Neuronal stem cell (in vitro differentiated cells): ENCODE results near the gene HOXC10.

ENCODE experiments used
- DNase-seq: peaks from one replicate; pipeline ENCODE4 v3.0.0-alpha.2; 2013; ENCODE audit warnings: low spot score
- H2AFZ ChIP-seq: one replicate; pipeline ENCODE4 v1.6.1; 2013; ENCODE audit warnings: mild to moderate bottlenecking, low read length, inconsistent platforms
- H2AK5ac ChIP-seq: 2 replicates; pipeline ENCODE4 v1.6.1; 2013; ENCODE audit warnings: low read depth, mild to moderate bottlenecking, inconsistent platforms, low read length, moderate library complexity, mixed read lengths
- H2BK120ac ChIP-seq: 2 replicates; pipeline ENCODE4 v1.6.1; 2013; ENCODE audit warnings: low read depth, mild to moderate bottlenecking, inconsistent platforms, low read length, moderate library complexity, mixed read lengths
- H2BK12ac ChIP-seq: one replicate; pipeline ENCODE4 v1.6.1; 2013; ENCODE audit warnings: low read length, inconsistent platforms
- H2BK15ac ChIP-seq: 2 replicates; pipeline ENCODE4 v1.6.1; 2013; ENCODE audit warnings: mild to moderate bottlenecking, low read length, inconsistent platforms, mixed read lengths
- H2BK5ac ChIP-seq: one replicate; pipeline ENCODE4 v1.6.1; 2013; ENCODE audit warnings: inconsistent platforms, mild to moderate bottlenecking, low read length, moderate library complexity
- H3K14ac ChIP-seq: one replicate; pipeline ENCODE4 v1.6.1; 2013; ENCODE audit warnings: low read length, inconsistent platforms
- H3K18ac ChIP-seq: 2 replicates; pipeline ENCODE4 v1.6.1; 2013; ENCODE audit warnings: low read length, inconsistent platforms
- H3K23ac ChIP-seq: 2 replicates; pipeline ENCODE4 v1.6.1; 2013; ENCODE audit warnings: low read depth, mild to moderate bottlenecking, mixed read lengths, low read length, inconsistent platforms; ENCODE audit not compliant: poor library complexity
- H3K27ac ChIP-seq: replicated peaks from 3 replicates; pipeline ENCODE4 v1.5.1; 2013; ENCODE audit warnings: low read length, inconsistent platforms
- H3K27me3 ChIP-seq, 3 experiments: 2 replicates each; pipeline ENCODE4 v1.6.1; 2013; ENCODE audit warnings: low read length in 3 of 3, mild to moderate bottlenecking in 2 of 3, inconsistent platforms in 1 of 3, low read depth in 1 of 3, mixed read lengths in 1 of 3, moderate library complexity in 1 of 3; ENCODE audit not compliant: control insufficient read depth in 3 of 3, insufficient read depth in 3 of 3
- H3K36me3 ChIP-seq, 2 donors: replicated peaks in 1 of 2; 2 replicates each; pipeline ENCODE4 v1.6.1; 2013; ENCODE audit warnings: low read length in 2 of 2; ENCODE audit not compliant: control insufficient read depth in 2 of 2, insufficient read depth in 2 of 2
- H3K4ac ChIP-seq: 2 replicates; pipeline ENCODE4 v1.6.1; 2013; ENCODE audit warnings: inconsistent platforms, mild to moderate bottlenecking, low read length, moderate library complexity
- H3K4me1 ChIP-seq, 2 donors: 1 replicate in 1 of 2; 2 replicates in 1 of 2; pipeline ENCODE4 v1.6.1; 2013; ENCODE audit warnings: low read length in 2 of 2, low read depth in 1 of 2; ENCODE audit not compliant: control insufficient read depth in 2 of 2, insufficient read depth in 1 of 2
- H3K4me2 ChIP-seq: one replicate; pipeline ENCODE4 v1.6.1; 2013; ENCODE audit warnings: mild to moderate bottlenecking, low read length, inconsistent platforms; ENCODE audit not compliant: insufficient read depth, poor library complexity, severe bottlenecking
- H3K4me3 ChIP-seq, 2 donors: 2 replicates each; pipeline ENCODE4 v1.5.1; 2013; ENCODE audit warnings: low read length in 2 of 2, mild to moderate bottlenecking in 2 of 2, inconsistent platforms in 1 of 2, moderate library complexity in 1 of 2
- H3K79me1 ChIP-seq: one replicate; pipeline ENCODE4 v1.6.1; 2013; ENCODE audit warnings: low read depth, mild to moderate bottlenecking, inconsistent platforms, low read length, moderate library complexity
- H3K9ac ChIP-seq: one replicate; pipeline ENCODE4 v1.6.1; 2013; ENCODE audit warnings: mild to moderate bottlenecking, low read depth, low read length, inconsistent platforms; ENCODE audit not compliant: poor library complexity
- H3K9me3 ChIP-seq, 2 donors: replicated peaks in 1 of 2; 2 replicates each; pipeline versions ENCODE3 to v1.6.1; 2013; ENCODE audit warnings: low read length in 2 of 2, mild to moderate bottlenecking in 2 of 2, inconsistent platforms in 1 of 2, low read depth in 1 of 2, mixed read lengths in 1 of 2, moderate library complexity in 1 of 2; ENCODE audit not compliant: control insufficient read depth in 2 of 2, insufficient read depth in 1 of 2
- H4K8ac ChIP-seq: one replicate; pipeline ENCODE4 v1.6.1; 2013; ENCODE audit warnings: low read depth, mild to moderate bottlenecking, inconsistent platforms, low read length, moderate library complexity
- H4K91ac ChIP-seq: one replicate; pipeline ENCODE4 v1.6.1; 2013; ENCODE audit warnings: low read length, low read depth, mild to moderate bottlenecking, inconsistent platforms; ENCODE audit not compliant: poor library complexity
- WGBS, 2 donors: extraction: QIAGEN DNeasy Blood & Tissue Kit; methylation state at CpG; one replicate each; pipeline ENCODE4 v1.1.7; 2013; ENCODE audit warnings: missing lambda C conversion rate in 2 of 2, mixed read lengths in 1 of 2; ENCODE audit not compliant: insufficient read length in 2 of 2, insufficient replicate concordance in 1 of 2; ENCODE audit errors: extremely low coverage in 2 of 2; 5-methylcytosine and 5-hydroxymethylcytosine counted together

HOXC10 gene

DNA sequence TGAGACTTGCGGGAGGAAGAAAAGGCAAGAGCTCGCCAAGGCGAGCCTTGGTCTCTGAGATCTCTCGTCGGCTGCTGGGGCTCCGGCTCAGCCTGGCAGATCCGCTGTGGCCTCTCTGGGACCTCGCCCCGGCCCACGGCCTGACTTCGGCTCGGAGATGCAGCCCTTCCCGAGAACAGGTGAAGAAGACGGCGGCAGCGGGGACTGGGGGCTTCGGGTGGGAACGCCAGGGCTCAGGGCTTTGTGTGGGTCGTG is 9.0 kb downstream of the HOXC10 start:
- Histone ChIP-seq H3K4ac (no peak overlapping the region), H3K9me3 (peaks cover 0 to 4% of the 10 kb centered on the region in 2 donors), H2BK5ac (no peak overlapping the region), H2AK5ac (no peak overlapping the region), H3K14ac (no peak overlapping the region), H3K4me3 (no peak overlapping the region), H4K8ac (no peak overlapping the region), H3K18ac (peak overlapping the region; percentile 29), H2AFZ (peak overlapping the region; percentile 68), H3K4me1 (no peaks in the 10 kb centered on the region), H3K9ac (no peak overlapping the region), H2BK12ac (no peak overlapping the region), H3K4me2 (no peak overlapping the region), H2BK120ac (no peak overlapping the region), H4K91ac (no peak overlapping the region), H3K27me3 (peaks cover 81 to 100% (median 100%) of the 10 kb centered on the region in 3 experiments), H3K36me3 (no peaks in the 10 kb centered on the region), H3K23ac (peak overlapping the region; percentile 90), H3K27ac (no peak overlapping the region), H2BK15ac (no peak overlapping the region), H3K79me1 (no peaks in the 10 kb centered on the region)
- WGBS, 2 donors = no CpG with 5 or more reads among the region's 19 CpGs
- no peak for DNase-seq

DNA sequence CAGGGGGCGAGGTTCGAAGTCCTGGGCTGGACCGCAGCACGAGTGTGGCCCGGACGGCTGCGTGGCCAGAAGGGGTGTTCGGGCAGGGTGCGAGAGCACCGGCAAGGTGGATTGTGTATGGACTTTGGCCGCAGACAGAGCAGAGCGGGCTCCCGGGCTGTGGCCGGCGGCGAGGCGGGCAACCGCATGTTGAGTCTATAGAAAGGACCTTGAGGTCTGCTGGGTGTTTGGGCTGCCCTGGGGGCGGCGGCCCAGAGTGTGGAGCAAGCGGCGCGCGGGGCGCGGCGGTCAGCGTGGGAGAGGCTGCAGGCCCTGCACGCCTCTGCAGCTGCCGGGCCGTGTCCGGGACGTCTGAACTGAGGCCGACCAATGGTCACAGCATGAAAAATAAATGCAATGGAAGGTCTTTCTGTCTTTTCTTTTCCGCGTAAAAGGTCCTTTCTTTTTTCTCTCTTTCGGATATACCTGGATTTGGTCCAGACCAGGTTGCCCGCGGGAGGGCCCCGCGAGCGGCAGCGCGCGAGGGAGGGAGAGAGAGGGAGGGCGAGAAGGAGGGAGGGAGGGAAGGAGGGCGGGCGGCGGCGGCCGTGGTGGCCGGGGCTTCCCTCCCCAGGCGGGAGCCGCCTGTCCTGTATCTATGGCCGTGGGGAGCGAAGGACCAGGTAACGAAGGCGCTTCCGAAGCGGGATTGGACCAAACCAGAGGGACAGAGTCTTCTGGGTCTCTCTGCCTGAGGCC is 9.5 kb downstream of the HOXC10 start:
- H3K4me1 ChIP-seq = no peaks in the 10 kb centered on the region
- peaks cover 0 to 4% of the 10 kb centered on the region in 2 donors for H3K9me3 ChIP-seq
- no peaks in the 10 kb centered on the region for H3K36me3 ChIP-seq
- no peak overlapping the region for H3K14ac ChIP-seq
- DNase-seq = no peak
- no peak overlapping the region for H2BK15ac ChIP-seq
- no CpG with 5 or more reads among the region's 60 CpGs for WGBS, 2 donors
- H2AFZ ChIP-seq = peak overlapping the region; percentile 90
- no peak overlapping the region for H3K27ac ChIP-seq
- H3K4ac ChIP-seq = no peak overlapping the region
- H3K23ac ChIP-seq = peak overlapping the region; percentile 90
- H2BK5ac ChIP-seq = no peak overlapping the region
- no peak overlapping the region for H3K9ac ChIP-seq
- H3K27me3 ChIP-seq = peaks cover 82 to 100% (median 100%) of the 10 kb centered on the region in 3 experiments
- H2BK120ac ChIP-seq = no peak overlapping the region
- peak overlapping the region; percentile 29 for H3K18ac ChIP-seq
- H3K4me3 ChIP-seq = no peak overlapping the region
- no peaks in the 10 kb centered on the region for H3K79me1 ChIP-seq
- no peak overlapping the region for H4K8ac ChIP-seq
- H3K4me2 ChIP-seq = no peak overlapping the region
- no peak overlapping the region for H2AK5ac ChIP-seq
- H4K91ac ChIP-seq = no peak overlapping the region
- H2BK12ac ChIP-seq = no peak overlapping the region

GRCh38 chr12:53995002-53995377 is 10.0 kb downstream of the HOXC10 start:
- Histone ChIP-seq H3K14ac (no peak overlapping the region), H3K79me1 (no peaks in the 10 kb centered on the region), H2AFZ (peak overlapping the region; percentile 90), H3K23ac (peak overlapping the region; percentile 82), H3K36me3 (no peaks in the 10 kb centered on the region), H2BK12ac (no peak overlapping the region), H3K4ac (no peak overlapping the region), H4K8ac (no peak overlapping the region), H3K27ac (no peak overlapping the region), H3K18ac (no peak overlapping the region), H3K9me3 (peaks cover 0 to 4% of the 10 kb centered on the region in 2 donors), H2BK5ac (no peak overlapping the region), H2BK15ac (no peak overlapping the region), H3K9ac (no peak overlapping the region), H3K4me2 (no peak overlapping the region), H3K4me3 (no peak overlapping the region), H3K27me3 (peaks cover 84 to 100% (median 100%) of the 10 kb centered on the region in 3 experiments), H2AK5ac (no peak overlapping the region), H3K4me1 (no peaks in the 10 kb centered on the region), H4K91ac (no peak overlapping the region), H2BK120ac (no peak overlapping the region)
- no CpG with 5 or more reads among the region's 17 CpGs for WGBS, 2 donors
- DNase-seq = no peak

DNA sequence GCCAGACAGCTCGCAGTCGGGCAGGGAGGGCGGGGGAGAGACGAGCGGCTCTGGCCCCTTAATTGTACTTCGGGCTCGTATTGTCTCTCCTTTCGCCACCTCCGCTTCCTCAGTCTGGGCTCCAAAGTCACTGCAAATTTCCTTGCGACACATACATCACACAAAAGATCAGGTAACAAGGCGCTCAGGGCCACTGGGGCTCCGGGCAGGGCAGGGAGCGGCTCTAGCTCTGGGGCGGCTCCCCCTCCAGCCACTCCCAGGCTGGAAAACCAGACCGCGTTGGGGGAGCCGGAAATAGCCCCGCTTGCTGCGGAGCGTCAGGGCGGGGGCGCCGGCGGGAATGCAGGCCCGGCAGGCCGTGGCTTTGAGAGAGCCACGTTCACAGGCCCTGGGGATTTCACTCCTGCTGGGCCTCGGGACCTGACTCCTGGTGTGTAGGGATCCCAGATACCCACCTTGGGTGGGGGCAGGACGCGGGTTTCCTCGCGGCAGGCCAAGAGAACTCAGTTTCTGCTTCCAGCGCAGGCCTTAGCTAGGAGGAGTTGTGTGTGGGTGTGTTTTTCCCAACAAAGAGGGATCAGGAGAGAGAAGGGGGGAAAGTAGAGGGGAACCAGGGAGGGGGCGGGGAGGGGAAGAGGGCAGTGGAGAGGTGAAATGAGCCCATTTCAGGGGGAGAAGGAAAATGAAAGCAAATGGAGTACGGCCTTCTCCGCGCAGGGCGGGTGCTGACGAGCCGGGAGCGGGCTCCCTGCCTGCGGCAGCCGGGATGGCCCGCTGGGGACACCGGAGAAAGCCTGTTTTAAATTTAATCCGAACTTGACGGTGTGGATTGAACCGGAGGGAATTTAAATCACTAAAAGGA is 10.7 kb downstream of the HOXC10 start:
- H3K4me3 ChIP-seq = peak overlapping the region in 1 of 2 donors; percentile 28

More for the DNA sequence above, 10.7 kb downstream of the HOXC10 start:
- Histone ChIP-seq H2BK15ac (no peak overlapping the region), H3K23ac (peak overlapping the region; percentile 82), H3K27me3 (peaks cover 87 to 100% (median 100%) of the 10 kb centered on the region in 3 experiments), H3K4me1 (no peaks in the 10 kb centered on the region), H3K9ac (no peak overlapping the region), H3K4me2 (no peak overlapping the region), H3K27ac (no peak overlapping the region), H2BK12ac (no peak overlapping the region), H4K8ac (no peak overlapping the region), H2BK120ac (no peak overlapping the region), H3K18ac (no peak overlapping the region), H3K4ac (no peak overlapping the region), H3K79me1 (no peaks in the 10 kb centered on the region), H3K14ac (no peak overlapping the region), H3K9me3 (peaks cover 0 to 6% of the 10 kb centered on the region in 2 donors), H2AK5ac (no peak overlapping the region), H4K91ac (no peak overlapping the region), H3K36me3 (no peaks in the 10 kb centered on the region), H2AFZ (peak overlapping the region; percentile 90), H2BK5ac (no peak overlapping the region)
- WGBS, 2 donors = no CpG with 5 or more reads among the region's 48 CpGs
- no peak for DNase-seq
